Measurements from ENCODE around the gene CRHR1.

- TF ChIP-seq CTCF (IDR thresholded peaks at IDR 0.05) (no peak), ETV6 (CRISPR knock-in tag; IDR thresholded peaks at IDR 0.05) (no peak), CREM (CRISPR knock-in tag; IDR thresholded peaks at IDR 0.05) (no peak), MAX (CRISPR knock-in tag; IDR thresholded peaks at IDR 0.05) (no peak), CBFB (CRISPR knock-in tag; IDR thresholded peaks at IDR 0.05; ENCODE audit: low read depth) (no peak), IRF2 (CRISPR knock-in tag; IDR thresholded peaks at IDR 0.05; ENCODE audit: borderline replicate concordance, low read depth) (no peak), ATF3 (CRISPR knock-in tag; conservative IDR thresholded peaks at IDR 0.05) (no peak)
Measured at GRCh38 chr17:45861165-45861564, 77.0 kb downstream of the CRHR1 start.
